ENCODE measurements around the gene ROR1. TPM values are rescaled to one million over a fixed set of nuclear protein-coding genes. Genes with fewer than 3 reads are reported as not detected.

Gene ROR1
- total RNA-seq, 2 donors from 2014 or later, result 12.9 to 40.8 TPM

DNA sequence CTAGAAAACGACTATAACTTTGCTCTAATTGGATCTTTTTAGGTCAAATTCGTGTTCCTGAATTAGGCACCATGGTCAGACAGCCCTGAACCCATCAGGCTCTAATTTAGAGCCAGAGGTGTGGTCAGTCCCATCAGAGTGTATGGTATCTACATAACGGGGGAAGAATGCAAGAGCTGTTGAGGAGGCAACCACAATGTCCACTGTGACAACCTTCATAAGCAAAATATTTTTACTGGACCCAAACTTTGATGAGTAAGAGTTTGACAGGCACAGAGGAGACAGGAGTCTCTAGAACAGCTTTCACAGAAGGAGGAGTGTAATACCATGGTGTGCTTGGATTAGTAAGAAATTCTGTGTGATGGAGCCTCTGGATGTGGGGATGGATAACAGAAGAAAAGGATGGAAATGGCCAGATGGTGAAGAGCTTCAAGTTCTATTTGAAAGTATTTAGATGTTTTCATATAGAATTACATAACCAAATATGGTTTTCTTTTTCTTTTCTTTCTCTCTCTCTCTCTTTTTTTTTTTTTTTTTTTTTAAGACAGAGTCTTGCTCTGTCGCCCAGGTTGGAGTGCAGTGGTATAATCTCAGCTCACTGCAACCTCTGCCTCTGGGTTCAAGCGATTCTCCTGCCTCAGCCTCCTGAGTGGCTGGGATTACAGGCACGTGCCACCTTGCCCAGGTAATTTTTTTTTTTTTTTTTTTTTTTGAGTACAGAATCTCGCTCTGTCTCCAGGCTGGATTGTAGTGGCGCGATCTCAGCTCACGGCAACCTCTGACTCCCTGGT is 454.5 kb downstream of the ROR1 start:
- Histone ChIP-seq H3K27ac (no peak overlapping the region), H3K36me3 (no peaks in the 10 kb centered on the region), H3K4me3 (no peak overlapping the region), H3K4me1 (peaks cover 0 to 4% of the 10 kb centered on the region in 2 donors), H3K9me3 (no peaks in the 10 kb centered on the region), H3K27me3 (no peaks in the 10 kb centered on the region)
- TF ChIP-seq, protein P1, sequence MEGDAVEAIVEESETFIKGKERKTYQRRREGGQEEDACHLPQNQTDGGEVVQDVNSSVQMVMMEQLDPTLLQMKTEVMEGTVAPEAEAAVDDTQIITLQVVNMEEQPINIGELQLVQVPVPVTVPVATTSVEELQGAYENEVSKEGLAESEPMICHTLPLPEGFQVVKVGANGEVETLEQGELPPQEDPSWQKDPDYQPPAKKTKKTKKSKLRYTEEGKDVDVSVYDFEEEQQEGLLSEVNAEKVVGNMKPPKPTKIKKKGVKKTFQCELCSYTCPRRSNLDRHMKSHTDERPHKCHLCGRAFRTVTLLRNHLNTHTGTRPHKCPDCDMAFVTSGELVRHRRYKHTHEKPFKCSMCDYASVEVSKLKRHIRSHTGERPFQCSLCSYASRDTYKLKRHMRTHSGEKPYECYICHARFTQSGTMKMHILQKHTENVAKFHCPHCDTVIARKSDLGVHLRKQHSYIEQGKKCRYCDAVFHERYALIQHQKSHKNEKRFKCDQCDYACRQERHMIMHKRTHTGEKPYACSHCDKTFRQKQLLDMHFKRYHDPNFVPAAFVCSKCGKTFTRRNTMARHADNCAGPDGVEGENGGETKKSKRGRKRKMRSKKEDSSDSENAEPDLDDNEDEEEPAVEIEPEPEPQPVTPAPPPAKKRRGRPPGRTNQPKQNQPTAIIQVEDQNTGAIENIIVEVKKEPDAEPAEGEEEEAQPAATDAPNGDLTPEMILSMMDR (IDR thresholded peaks at IDR 0.05), result no peak
- no peak for DNase-seq (ENCODE audit: low spot score)

- no peaks in the 10 kb centered on the region for H3K27me3 ChIP-seq
- H3K9me3 ChIP-seq, result no peaks in the 10 kb centered on the region
- TF ChIP-seq, protein P1 (IDR thresholded peaks at IDR 0.05), result no peak
- H3K4me3 ChIP-seq, result no peak overlapping the region
- DNase-seq (ENCODE audit: low spot score), result no peak
- no peaks in the 10 kb centered on the region for H3K36me3 ChIP-seq
- no peak overlapping the region for H3K27ac ChIP-seq
- peaks cover 0 to 4% of the 10 kb centered on the region in 2 donors for H3K4me1 ChIP-seq
Observed at GRCh38 chr1:64229307-64229706, 455.5 kb downstream of the ROR1 start.

Other genes with a start within 250 kb of the ROR1 start
- 100 to 1,000 TPM; 171 to 258 TPM for gene PGM1, start 180.6 kb upstream of the ROR1 start, total RNA-seq

All from right atrium auricular region (tissue), 2 donors.